GM12874 (cell line): ENCODE data around the gene SLC25A33.

Experiments used
- CTCF ChIP-seq: IDR thresholded peaks from 2 replicates; pipeline ENCODE4 v1.5.1; 2011; ENCODE audit warnings: low read depth, mild to moderate bottlenecking, control low read depth, low read length, moderate library complexity; ENCODE audit not compliant: insufficient read depth

Gene SLC25A33

GRCh38 chr1:9558946-9559545 lies 19.8 kb downstream of the SLC25A33 start:
- no peak for TF ChIP-seq CTCF

- TF ChIP-seq CTCF: no peak
These were observed 20.4 kb downstream of the SLC25A33 start for GRCh38 chr1:9559673-9560072.

GRCh38 chr1:9561429-9561828 lies 22.2 kb downstream of the SLC25A33 start:
- TF ChIP-seq CTCF: no peak

GRCh38 chr1:9569267-9569666 lies 30.0 kb downstream of the SLC25A33 start:
- no peak for TF ChIP-seq CTCF

- peak; percentile 22; the same call in 1 of the 2 replicates for TF ChIP-seq CTCF
These were observed 34.5 kb downstream of the SLC25A33 start for GRCh38 chr1:9573723-9574122.

- no peak for TF ChIP-seq CTCF
These were observed 36.2 kb downstream of the SLC25A33 start for GRCh38 chr1:9575486-9575885.

- TF ChIP-seq CTCF: no peak
These were observed 37.6 kb downstream of the SLC25A33 start for GRCh38 chr1:9576903-9577302.

GRCh38 chr1:9577423-9577822 lies 38.2 kb downstream of the SLC25A33 start:
- TF ChIP-seq CTCF: no peak
